Mesodermal cell (in vitro differentiated cells): ENCODE results near the gene GOLGA3.
"Not testable (repeated sequence)": the region's sequence is repeated elsewhere in the genome, so short reads cannot be mapped to it uniquely, and the experiment has no call there.

Experiments
- H3K27ac ChIP-seq: 2 replicates; pipeline ENCODE4 v1.7.0; 2013; ENCODE audit warnings: mild to moderate bottlenecking, low read depth, low read length, moderate library complexity; ENCODE audit not compliant: severe bottlenecking
- H3K36me3 ChIP-seq: 2 replicates; pipeline ENCODE4 v1.7.1; 2013; ENCODE audit warnings: mild to moderate bottlenecking, low read length, moderate library complexity; ENCODE audit not compliant: control insufficient read depth, insufficient read depth
- H3K4me1 ChIP-seq: one replicate; pipeline ENCODE4 v1.7.1; 2013; ENCODE audit warnings: mild to moderate bottlenecking, low read length; ENCODE audit not compliant: insufficient read depth, control insufficient read depth, poor library complexity, severe bottlenecking
- H3K4me3 ChIP-seq: 2 replicates; pipeline ENCODE4 v1.7.0; 2013; ENCODE audit warnings: low read length, control low read depth, mild to moderate bottlenecking; ENCODE audit not compliant: insufficient read depth, poor library complexity, severe bottlenecking; ENCODE audit errors: extremely low read depth
- H3K9me3 ChIP-seq: 2 replicates; pipeline ENCODE4 v1.7.1; 2013; ENCODE audit warnings: mild to moderate bottlenecking, low read length, moderate library complexity; ENCODE audit not compliant: control insufficient read depth
- WGBS, 2 experiments: methylation state at CpG; one replicate each; pipeline ENCODE4 v1.1.5; 2013; ENCODE audit warnings: missing lambda C conversion rate in 2 of 2; ENCODE audit not compliant: insufficient coverage in 2 of 2; 5-methylcytosine and 5-hydroxymethylcytosine counted together

Gene GOLGA3

DNA sequence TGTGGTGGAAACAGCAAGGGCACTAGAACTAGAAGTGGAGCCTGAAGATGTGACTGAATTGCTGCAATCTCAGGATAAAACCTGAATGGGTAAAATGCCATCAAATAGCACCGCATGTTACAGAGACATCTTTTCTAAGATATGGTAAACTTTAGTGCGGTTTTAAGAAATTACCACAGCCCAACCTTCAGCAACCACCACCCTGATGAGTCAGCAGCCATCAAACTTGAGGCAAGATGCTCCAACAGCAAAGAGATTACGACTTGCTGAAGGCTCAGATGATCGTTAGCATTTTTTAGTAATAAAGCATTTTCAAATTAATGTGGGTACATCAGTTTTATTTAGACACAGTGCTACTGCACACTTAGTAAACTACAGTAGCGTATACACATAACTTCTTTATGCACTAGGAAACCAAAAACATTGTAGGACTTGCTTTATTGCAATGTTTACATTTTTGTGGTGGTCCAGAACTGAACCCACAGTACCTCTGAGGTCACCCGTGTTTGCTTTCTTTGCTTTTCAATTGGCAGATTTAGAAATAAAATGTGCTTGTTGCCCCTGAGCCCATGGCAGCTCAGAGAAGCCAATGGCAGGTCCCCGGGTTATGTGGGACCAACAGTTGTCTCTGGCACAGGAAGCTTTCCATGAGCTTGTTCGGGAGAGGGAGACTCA, 15.9 kb downstream of the GOLGA3 start:
- Histone ChIP-seq H3K36me3 (peaks cover 83% of the 10 kb centered on the region), H3K4me3 (no peak overlapping the region), H3K4me1 (no peaks in the 10 kb centered on the region), H3K9me3 (no peaks in the 10 kb centered on the region), H3K27ac (no peak overlapping the region)
- WGBS, 2 experiments: 100% methylated on average over 4 to 5 of the region's 8 CpGs

DNA sequence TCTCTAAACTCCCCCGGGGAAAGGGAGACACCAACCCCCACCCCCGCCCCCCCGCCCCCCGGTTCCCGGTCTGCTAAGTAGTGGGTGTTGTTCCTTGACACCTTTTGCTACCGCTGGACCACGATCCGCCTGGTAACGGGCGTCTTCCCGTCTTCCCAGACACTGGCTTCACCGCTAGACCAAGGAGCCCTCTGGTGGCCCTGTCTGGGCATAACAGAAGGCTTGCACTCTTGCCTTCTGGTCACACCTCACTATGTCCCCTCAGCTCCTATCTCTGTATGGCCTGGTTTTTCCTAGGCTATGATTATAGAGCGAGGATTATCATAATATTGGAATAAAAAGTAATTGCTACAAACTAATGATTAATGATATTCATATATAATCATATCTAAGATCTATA, 19.3 kb downstream of the GOLGA3 start:
- H3K4me1 ChIP-seq, H3K9me3 ChIP-seq, H3K27ac ChIP-seq, H3K4me3 ChIP-seq: not testable (repeated sequence)
- 94 to 98% methylated on average over 7 to 10 of the region's 13 CpGs for WGBS, 2 experiments
- H3K36me3 ChIP-seq: peaks cover 86% of the 10 kb centered on the region

DNA sequence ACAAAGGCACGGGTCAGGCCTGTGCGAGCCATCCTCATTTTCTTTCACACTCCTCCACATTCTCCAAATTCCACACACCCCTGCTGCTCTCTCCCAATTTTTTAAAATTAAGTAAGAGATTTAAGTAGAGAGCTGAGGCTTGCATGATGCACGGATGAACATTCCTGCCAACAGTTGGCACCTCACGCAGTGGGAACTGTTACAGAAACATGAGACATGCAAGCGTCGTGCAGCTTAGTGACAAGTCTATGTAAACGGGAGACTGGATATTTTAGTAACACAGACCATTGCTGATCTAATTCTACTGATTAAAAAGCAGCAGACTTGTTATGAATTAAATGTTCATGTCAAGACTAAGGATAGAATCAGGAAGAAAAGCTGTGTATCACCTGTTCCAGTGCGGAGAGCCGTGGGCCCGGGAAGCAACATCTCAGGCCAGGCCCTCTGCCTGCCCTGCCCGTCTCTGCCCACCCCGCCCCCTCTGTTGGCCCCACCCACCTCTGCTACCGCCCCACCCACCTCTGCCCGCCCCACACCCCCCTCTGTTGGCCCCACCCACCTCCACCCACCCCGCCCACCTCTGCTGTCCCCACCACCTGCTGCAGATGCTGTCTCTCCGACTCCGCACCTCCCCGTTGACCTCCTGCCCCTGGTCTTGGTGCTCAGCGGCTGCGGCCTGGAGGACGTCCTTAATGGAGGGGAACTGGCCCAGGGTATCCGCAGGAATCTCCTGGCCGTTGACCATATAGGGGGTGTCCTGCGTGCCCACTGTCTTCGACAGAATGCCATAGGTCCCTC, 21.2 kb downstream of the GOLGA3 start:
- 95 to 98% methylated on average over 14 to 18 of the region's 25 CpGs for WGBS, 2 experiments

DNA sequence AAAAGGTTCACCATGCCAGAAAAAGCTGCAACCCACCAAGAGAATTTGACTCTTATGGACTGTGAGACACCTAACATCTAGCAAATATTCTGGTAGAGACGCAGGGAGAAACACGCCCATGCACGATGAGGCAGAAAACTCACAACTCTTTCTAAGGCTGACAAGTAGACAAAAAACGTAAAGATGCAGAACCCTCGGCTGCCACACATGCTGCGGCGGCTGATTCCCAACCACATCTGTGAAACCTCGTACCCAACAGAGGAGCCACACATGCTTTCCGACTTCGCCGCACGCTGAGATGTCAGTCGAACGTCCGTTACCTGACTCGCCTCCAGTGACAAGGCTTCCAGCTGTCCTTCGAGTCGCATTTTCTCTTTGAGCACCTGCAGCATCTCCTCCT, 21.8 kb downstream of the GOLGA3 start:
- Histone ChIP-seq H3K36me3 (peaks cover 88% of the 10 kb centered on the region), H3K4me3 (no peak overlapping the region), H3K27ac (no peak overlapping the region), H3K4me1 (no peaks in the 10 kb centered on the region), H3K9me3 (no peaks in the 10 kb centered on the region)
- 94 to 99% methylated on average over 18 of the region's 18 CpGs for WGBS, 2 experiments

More for the DNA sequence above, 21.2 kb downstream of the GOLGA3 start:
- H3K36me3 ChIP-seq: peaks cover 88% of the 10 kb centered on the region
- no peak overlapping the region for H3K27ac ChIP-seq
- H3K4me1 ChIP-seq: no peaks in the 10 kb centered on the region
- no peak overlapping the region for H3K4me3 ChIP-seq
- no peaks in the 10 kb centered on the region for H3K9me3 ChIP-seq

DNA sequence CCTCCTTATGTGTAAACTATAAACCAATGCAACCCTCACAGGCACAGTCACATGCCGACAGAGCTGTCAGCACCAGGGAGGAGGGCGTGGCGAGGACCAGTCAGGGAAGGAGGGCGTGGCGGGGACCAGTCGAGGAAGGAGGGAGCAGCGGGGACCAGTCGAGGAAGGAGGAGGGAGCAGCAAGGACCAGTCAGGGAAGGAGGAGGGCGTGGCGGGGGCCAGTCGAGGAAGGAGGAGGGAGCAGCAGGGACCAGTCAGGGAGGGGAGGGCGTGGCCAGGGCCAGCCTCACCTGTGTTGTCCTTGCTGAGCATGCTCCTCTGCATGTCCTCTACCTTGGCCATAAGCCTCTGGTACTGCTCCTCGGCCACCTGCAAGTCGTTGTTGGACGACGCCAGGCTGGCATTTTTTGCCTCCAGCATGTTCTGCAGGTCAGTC, 24.2 kb downstream of the GOLGA3 start:
- peaks cover 90% of the 10 kb centered on the region for H3K36me3 ChIP-seq
- WGBS, 2 experiments: 89 to 99% methylated on average over 7 to 11 of the region's 16 CpGs

DNA sequence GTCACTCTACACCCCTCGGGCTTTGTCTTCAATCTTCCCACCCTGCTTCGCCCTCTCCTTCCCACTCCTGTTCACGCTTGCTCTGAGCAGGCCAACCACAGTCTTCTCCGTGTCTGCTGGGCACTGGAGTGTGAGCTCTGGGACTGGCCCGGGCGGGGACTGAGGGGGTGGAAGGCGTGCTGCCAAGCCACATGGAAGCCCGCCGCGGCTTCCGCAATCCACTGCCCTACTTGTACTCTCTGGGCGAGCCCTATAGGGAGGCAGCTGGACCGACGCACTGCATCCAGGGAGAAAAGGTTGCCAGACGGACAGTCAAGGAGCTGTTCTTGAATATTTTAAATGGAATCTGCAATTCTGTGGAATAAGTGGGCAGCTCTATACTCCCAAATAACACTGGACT, 24.8 kb downstream of the GOLGA3 start:
- peaks cover 94% of the 10 kb centered on the region for H3K36me3 ChIP-seq
- 97 to 98% methylated on average over 12 of the region's 15 CpGs for WGBS, 2 experiments

More for the DNA sequence above, 24.2 kb downstream of the GOLGA3 start:
- no peak overlapping the region for H3K27ac ChIP-seq
- no peaks in the 10 kb centered on the region for H3K4me1 ChIP-seq
- no peaks in the 10 kb centered on the region for H3K9me3 ChIP-seq
- H3K4me3 ChIP-seq: no peak overlapping the region

DNA sequence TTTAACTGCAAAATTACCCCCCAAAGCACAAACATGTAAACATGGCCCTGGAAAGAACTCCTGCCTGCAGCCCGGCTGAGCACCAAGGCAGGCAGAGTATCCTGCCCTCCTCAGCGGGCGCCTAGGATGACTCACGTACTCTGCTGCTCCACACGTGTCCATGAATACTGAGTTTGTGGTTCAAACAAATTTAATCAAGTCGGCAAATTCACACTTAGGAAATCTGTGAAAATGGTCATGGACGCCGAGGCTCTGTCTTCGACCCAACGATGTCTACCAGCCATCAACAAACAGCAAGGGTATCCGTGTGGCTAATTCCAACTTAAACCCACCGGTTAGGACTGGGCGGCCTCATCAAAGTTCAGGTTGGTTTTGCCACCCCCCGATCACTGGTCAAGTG, 25.5 kb downstream of the GOLGA3 start:
- Histone ChIP-seq H3K27ac (no peak overlapping the region), H3K36me3 (peaks cover 92% of the 10 kb centered on the region), H3K4me3 (no peak overlapping the region), H3K4me1 (no peaks in the 10 kb centered on the region), H3K9me3 (no peaks in the 10 kb centered on the region)
- 94 to 97% methylated on average over 13 to 14 of the region's 14 CpGs for WGBS, 2 experiments

More for the DNA sequence above, 24.8 kb downstream of the GOLGA3 start:
- Histone ChIP-seq H3K27ac (no peak overlapping the region), H3K4me3 (no peak overlapping the region), H3K9me3 (no peaks in the 10 kb centered on the region), H3K4me1 (no peaks in the 10 kb centered on the region)

DNA sequence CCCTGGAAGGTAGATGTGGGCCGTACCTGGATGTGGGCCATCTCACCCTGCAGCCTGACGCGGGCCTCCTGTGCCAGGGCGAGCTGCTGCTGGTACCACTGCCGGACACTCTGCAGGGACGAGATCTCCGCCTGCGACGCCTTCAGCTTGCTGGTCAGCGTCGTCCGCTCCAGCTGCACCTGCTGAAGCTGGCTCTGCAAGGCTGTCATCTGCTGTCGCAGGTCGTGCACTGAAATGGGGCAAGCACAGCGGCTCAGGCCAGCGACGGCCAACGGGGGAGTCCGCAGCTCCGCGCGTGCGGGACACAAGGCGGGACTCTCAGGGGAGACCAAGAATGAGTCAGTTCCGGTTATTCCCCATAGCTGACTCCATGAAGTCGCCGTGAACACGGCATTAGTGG, 26.9 kb downstream of the GOLGA3 start:
- H3K4me3 ChIP-seq: no peak overlapping the region
- H3K36me3 ChIP-seq: peaks cover 93% of the 10 kb centered on the region
- WGBS, 2 experiments: 95 to 96% methylated on average over 27 to 28 of the region's 28 CpGs
- no peaks in the 10 kb centered on the region for H3K9me3 ChIP-seq
- no peak overlapping the region for H3K27ac ChIP-seq
- no peaks in the 10 kb centered on the region for H3K4me1 ChIP-seq

DNA sequence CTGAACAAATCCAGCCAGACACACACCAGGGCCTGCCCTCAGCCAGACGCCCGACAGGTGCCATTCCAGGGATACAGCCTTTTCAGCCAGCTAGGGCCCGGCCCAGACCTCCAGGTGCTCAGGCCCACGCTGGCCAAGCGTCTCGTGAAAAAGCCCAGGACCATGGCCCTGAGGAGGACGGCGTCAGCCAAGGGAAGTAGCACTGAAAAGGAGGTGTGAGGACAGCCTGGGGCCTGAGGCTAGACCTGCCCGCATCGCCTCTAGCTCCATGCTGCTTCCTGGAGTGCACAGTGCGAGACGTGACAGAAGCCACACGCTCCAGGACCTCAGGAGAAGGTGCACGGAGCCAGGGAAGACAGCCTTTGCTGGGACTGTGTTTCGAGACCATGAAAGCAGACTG, 29.8 kb downstream of the GOLGA3 start:
- no peak overlapping the region for H3K27ac ChIP-seq
- 92 to 95% methylated on average over 14 to 15 of the region's 15 CpGs for WGBS, 2 experiments
- no peaks in the 10 kb centered on the region for H3K4me1 ChIP-seq
- H3K36me3 ChIP-seq: peaks cover 96% of the 10 kb centered on the region
- H3K4me3 ChIP-seq: no peak overlapping the region
- no peaks in the 10 kb centered on the region for H3K9me3 ChIP-seq

DNA sequence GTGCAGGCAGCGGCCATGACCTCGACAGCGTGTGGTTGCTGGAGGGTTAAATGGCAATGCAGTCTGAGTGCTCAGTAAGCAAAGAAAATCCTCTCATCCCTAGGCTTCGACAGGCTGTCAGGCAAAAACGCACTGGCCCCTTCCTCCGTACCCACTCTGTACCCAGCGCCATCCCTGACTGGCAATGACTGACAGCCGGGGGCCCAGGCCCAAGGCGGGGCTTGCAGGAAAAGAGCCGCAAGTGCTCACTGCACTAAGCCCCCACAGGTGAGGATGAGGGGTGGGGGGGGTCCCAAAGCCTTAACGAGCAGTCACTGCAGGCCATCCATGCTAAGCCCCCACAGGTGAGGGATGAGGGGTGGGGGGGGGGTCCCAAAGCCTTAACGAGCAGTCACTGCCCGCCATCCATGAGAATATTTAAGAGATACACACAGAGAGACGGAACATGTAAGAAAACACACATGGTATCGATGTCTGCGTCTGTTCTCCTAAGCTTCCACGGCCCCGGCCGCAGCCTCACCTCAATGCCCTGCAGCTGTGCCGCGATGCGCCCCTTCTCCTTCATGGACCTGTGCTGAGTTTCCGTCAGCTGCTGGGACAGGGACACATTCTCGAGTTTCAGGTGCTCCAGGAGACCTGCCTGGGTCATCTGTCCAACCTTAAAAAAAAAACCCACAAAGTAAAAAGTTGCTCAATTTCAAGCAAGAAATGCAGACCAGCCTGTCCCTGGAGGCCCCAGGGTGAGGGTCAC, 30.7 kb downstream of the GOLGA3 start:
- 94 to 96% methylated on average over 16 to 20 of the region's 24 CpGs for WGBS, 2 experiments
- Histone ChIP-seq H3K27ac (no peak overlapping the region), H3K4me1 (no peaks in the 10 kb centered on the region), H3K36me3 (peaks cover 92% of the 10 kb centered on the region), H3K9me3 (no peaks in the 10 kb centered on the region), H3K4me3 (no peak overlapping the region)
